Karpas-422 (cell line): ENCODE measurements around the gene RGS18. TPM values are rescaled to one million over a fixed set of nuclear protein-coding genes. Genes with fewer than 3 reads are reported as not detected.
"Not testable (repeated sequence)": the region's sequence is repeated elsewhere in the genome, so short reads cannot be mapped to it uniquely, and the experiment has no call there.

Source experiments
- DNase-seq: peaks from one replicate; pipeline ENCODE4 v3.0.0-alpha.2; 2015
- H2AFZ ChIP-seq: fragments of 200-600 bp; sonication (generic); 2 replicates; pipeline ENCODE4 v1.6.1; 2014; ENCODE audit warnings: antibody characterized with exemption, low read length, mixed read lengths
- H3K27ac ChIP-seq: fragments of 200-600 bp; sonication (generic); 2 replicates; pipeline ENCODE4 v1.5.1; 2014; ENCODE audit warnings: mild to moderate bottlenecking, low read length, moderate library complexity
- H3K27me3 ChIP-seq: fragments of 200-600 bp; sonication (generic); 2 replicates; pipeline ENCODE4 v1.6.1; 2014; ENCODE audit warnings: low read length, mixed read lengths
- H3K36me3 ChIP-seq: fragments of 200-600 bp; sonication (generic); 2 replicates; pipeline ENCODE4 v1.6.1; 2014; ENCODE audit warnings: low read length, mixed read lengths; ENCODE audit not compliant: insufficient read depth
- H3K4me1 ChIP-seq: fragments of 200-600 bp; sonication (generic); 2 replicates; pipeline ENCODE4 v1.6.1; 2014; ENCODE audit warnings: mild to moderate bottlenecking, low read length, mixed read lengths
- H3K4me2 ChIP-seq: fragments of 200-600 bp; sonication (generic); 2 replicates; pipeline ENCODE4 v1.6.1; 2014; ENCODE audit warnings: low read length, low read depth, mild to moderate bottlenecking; ENCODE audit not compliant: poor library complexity, severe bottlenecking
- H3K4me3 ChIP-seq: fragments of 200-600 bp; sonication (generic); 2 replicates; pipeline ENCODE4 v1.5.1; 2014; ENCODE audit warnings: mild to moderate bottlenecking, antibody characterized with exemption, low read length, mixed read lengths
- H3K79me2 ChIP-seq: fragments of 200-600 bp; sonication (generic); 2 replicates; pipeline ENCODE4 v1.6.1; 2014; ENCODE audit warnings: mild to moderate bottlenecking, low read length, mixed read lengths
- H3K9ac ChIP-seq: fragments of 200-600 bp; sonication (generic); 2 replicates; pipeline ENCODE4 v1.6.0; 2014; ENCODE audit warnings: low read length
- H3K9me2 ChIP-seq: fragments of 200-600 bp; sonication (generic), shearing (Covaris generic); replicated peaks from 2 replicates; pipeline ENCODE4 v1.6.0; 2014; ENCODE audit warnings: mild to moderate bottlenecking, low read length, moderate library complexity; ENCODE audit not compliant: insufficient read depth
- H3K9me3 ChIP-seq: fragments of 300-700, 200-600 bp; sonication (generic); 2 replicates; pipeline ENCODE4 v1.6.1; 2014; ENCODE audit warnings: low read length, mixed read lengths
- H4K20me1 ChIP-seq: fragments of 200-600 bp; sonication (generic); 2 replicates; pipeline ENCODE4 v1.6.1; 2014; ENCODE audit warnings: mild to moderate bottlenecking, antibody characterized with exemption, low read length, low read depth; ENCODE audit not compliant: insufficient read depth
- total RNA-seq: library from RNA; depleted of rRNA; stranded (reverse); fragments of >200 nt; shearing (Covaris generic); gene quantifications from 2 replicates; pipeline ENCODE4 v1.2.3, GENCODE V29; 2014; ENCODE audit warnings: low replicate concordance

Gene RGS18
- total RNA-seq, 1 experiment from 2014 or later = 47.3 TPM

DNA sequence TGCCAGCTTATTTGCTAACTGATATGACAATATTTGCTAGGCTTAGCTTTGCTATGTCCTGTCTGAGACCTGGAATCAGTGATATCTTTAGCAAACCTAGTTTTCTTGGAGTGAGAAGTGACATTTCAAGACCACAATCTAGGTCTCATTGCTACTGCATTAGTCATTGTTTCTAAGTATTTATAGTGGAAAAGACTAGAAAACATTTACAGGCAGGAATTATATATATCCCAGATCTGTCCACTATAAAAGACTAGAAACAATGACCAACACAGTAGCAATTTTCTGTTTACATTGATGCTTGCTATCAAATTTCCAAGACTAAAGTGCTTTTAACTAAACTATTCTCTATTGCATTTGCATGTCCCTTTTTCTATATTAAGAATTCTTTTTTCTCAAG lies 5.0 kb upstream of the RGS18 start:
- Histone ChIP-seq H3K4me3 (no peak overlapping the region), H4K20me1 (no peaks in the 10 kb centered on the region), H3K4me1 (peaks cover 57% of the 10 kb centered on the region), H3K27ac (peak overlapping the region; percentile 83), H3K9ac (no peak overlapping the region), H3K9me2 (no peaks in the 10 kb centered on the region), H3K36me3 (no peaks in the 10 kb centered on the region), H3K27me3 (no peaks in the 10 kb centered on the region), H2AFZ (peak overlapping the region; percentile 32; the same call in 1 of the 2 replicates), H3K79me2 (no peaks in the 10 kb centered on the region), H3K9me3 (no peaks in the 10 kb centered on the region), H3K4me2 (no peak overlapping the region)
- DNase-seq = peak; percentile 37

GRCh38 chr1:192157067-192157466 lies 1.2 kb upstream of the RGS18 start:
- Histone ChIP-seq H2AFZ (no peak overlapping the region), H3K79me2 (peaks cover 15% of the 10 kb centered on the region; the same call in 1 of the 2 replicates), H3K36me3 (no peaks in the 10 kb centered on the region), H3K4me2 (no peak overlapping the region), H3K27ac (peak overlapping the region; percentile 99), H3K9ac (no peak overlapping the region), H3K4me1 (peaks cover 88% of the 10 kb centered on the region), H3K9me2 (no peaks in the 10 kb centered on the region), H3K9me3 (no peaks in the 10 kb centered on the region), H4K20me1 (no peaks in the 10 kb centered on the region), H3K4me3 (no peak overlapping the region), H3K27me3 (no peaks in the 10 kb centered on the region)
- DNase-seq = no peak

- Histone ChIP-seq H3K4me2 (peak overlapping the region; percentile 85), H3K9me3 (no peaks in the 10 kb centered on the region), H3K4me1 (peaks cover 91% of the 10 kb centered on the region), H3K79me2 (peaks cover 21% of the 10 kb centered on the region; the same call in 1 of the 2 replicates), H3K36me3 (0 out of 2 replicates have a peak, but pooled peaks cover 2% of the 10 kb centered on the region), H3K9ac (peak overlapping the region; percentile 74), H2AFZ (no peak overlapping the region), H3K4me3 (peak overlapping the region; percentile 65), H3K9me2 (no peaks in the 10 kb centered on the region), H4K20me1 (no peaks in the 10 kb centered on the region), H3K27me3 (no peaks in the 10 kb centered on the region), H3K27ac (peak overlapping the region; percentile 99)
- DNase-seq = peak; percentile 88
Measured at GRCh38 chr1:192159014-192159413, 752 bp downstream of the RGS18 start.

- Histone ChIP-seq H2AFZ (no peak overlapping the region), H3K9ac (peak overlapping the region; percentile 74), H3K9me3 (no peaks in the 10 kb centered on the region), H3K9me2 (no peaks in the 10 kb centered on the region), H3K4me2 (peak overlapping the region; percentile 85), H3K27me3 (no peaks in the 10 kb centered on the region), H3K4me3 (peak overlapping the region; percentile 65), H4K20me1 (no peaks in the 10 kb centered on the region), H3K79me2 (peaks cover 21% of the 10 kb centered on the region; the same call in 1 of the 2 replicates), H3K36me3 (0 out of 2 replicates have a peak, but pooled peaks cover 3% of the 10 kb centered on the region), H3K27ac (peak overlapping the region; percentile 99), H3K4me1 (peaks cover 84% of the 10 kb centered on the region)
- DNase-seq = peak; percentile 77
Measured at GRCh38 chr1:192159781-192160180, 1.5 kb downstream of the RGS18 start.

DNA sequence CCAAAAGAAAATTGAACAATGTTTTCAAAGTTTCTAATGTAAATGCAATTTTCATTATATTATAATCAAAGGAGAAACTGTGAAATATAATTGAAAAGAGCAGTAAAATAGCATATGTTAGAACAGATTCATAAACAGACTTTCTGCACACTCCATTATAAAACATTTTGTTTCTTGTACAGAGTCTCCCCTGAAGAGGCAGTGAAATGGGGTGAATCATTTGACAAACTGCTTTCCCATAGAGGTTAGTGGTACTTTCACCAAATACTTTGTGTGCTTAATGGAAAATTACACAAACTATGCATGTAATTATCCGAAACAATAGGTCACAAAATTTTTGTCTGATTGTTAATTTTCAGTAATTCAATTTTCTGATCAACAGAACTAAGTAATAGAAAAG lies 1.9 kb downstream of the RGS18 start:
- H3K79me2 ChIP-seq = peaks cover 21% of the 10 kb centered on the region; the same call in 1 of the 2 replicates
- no peak overlapping the region for H2AFZ ChIP-seq
- no peaks in the 10 kb centered on the region for H3K27me3 ChIP-seq
- peak; percentile 67 for DNase-seq
- no peaks in the 10 kb centered on the region for H3K9me2 ChIP-seq
- H3K4me2 ChIP-seq = peak overlapping the region; percentile 85
- H3K36me3 ChIP-seq = 0 out of 2 replicates have a peak, but pooled peaks cover 3% of the 10 kb centered on the region
- peak overlapping the region; percentile 99 for H3K27ac ChIP-seq
- H3K4me3 ChIP-seq = peak overlapping the region; percentile 65
- no peaks in the 10 kb centered on the region for H3K9me3 ChIP-seq
- peaks cover 79% of the 10 kb centered on the region for H3K4me1 ChIP-seq
- H4K20me1 ChIP-seq = no peaks in the 10 kb centered on the region
- H3K9ac ChIP-seq = peak overlapping the region; percentile 74

DNA sequence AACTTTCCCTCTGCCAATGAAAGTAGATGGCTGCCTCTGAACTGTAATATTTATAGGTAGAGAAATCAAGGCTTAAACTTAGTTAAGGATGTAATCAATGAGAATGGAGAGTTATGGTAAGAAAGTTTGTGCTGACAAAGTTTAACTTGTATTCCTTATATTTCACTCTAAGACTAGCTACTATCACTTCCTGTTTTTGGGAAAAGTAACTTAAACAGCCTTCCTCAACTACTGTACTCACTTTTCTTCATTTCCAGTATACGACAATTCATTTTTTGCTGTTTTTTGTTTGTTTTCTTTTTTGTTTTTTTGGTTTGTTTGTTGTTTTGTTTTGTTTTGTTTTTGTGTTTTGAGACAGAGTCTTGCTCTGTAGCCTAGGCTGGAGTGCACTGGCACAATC lies 3.7 kb downstream of the RGS18 start:
- no peak overlapping the region; the same call in 1 of the 2 replicates for H3K9ac ChIP-seq
- peak overlapping the region; percentile 29; the same call in 1 of the 2 replicates for H3K4me3 ChIP-seq
- DNase-seq = peak; percentile 52

DNA sequence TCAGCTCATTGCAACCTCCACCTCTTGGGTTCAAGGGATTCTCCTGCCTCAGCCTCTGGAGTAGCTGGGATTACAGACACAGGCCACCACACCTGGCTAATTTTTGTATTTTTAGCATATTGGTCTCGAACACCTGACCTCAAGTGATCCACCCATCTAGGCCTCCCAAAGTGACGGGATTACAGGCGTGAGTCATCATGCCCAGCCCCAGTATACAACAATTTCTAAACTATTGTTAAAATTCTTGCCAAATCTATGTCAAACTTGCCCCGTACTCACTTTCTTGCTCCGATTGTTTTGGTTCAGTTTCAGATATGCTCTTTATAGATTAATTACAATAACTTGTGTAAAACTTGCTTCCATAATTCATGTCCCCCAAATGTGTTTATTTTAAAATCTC lies 4.1 kb downstream of the RGS18 start:
- Histone ChIP-seq H3K4me2 (peak overlapping the region; percentile 85), H3K9me2 (no peaks in the 10 kb centered on the region), H3K27ac (peak overlapping the region; percentile 99), H3K9ac (no peak overlapping the region), H2AFZ (no peak overlapping the region), H3K27me3 (no peaks in the 10 kb centered on the region), H3K9me3 (no peaks in the 10 kb centered on the region), H3K79me2 (peaks cover 21% of the 10 kb centered on the region; the same call in 1 of the 2 replicates), H3K4me1 (peaks cover 75% of the 10 kb centered on the region), H4K20me1 (no peaks in the 10 kb centered on the region), H3K4me3 (peak overlapping the region; percentile 29; the same call in 1 of the 2 replicates), H3K36me3 (0 out of 2 replicates have a peak, but pooled peaks cover 3% of the 10 kb centered on the region)
- DNase-seq = no peak

More for the DNA sequence above, 3.7 kb downstream of the RGS18 start:
- Histone ChIP-seq H3K36me3 (0 out of 2 replicates have a peak, but pooled peaks cover 3% of the 10 kb centered on the region), H3K4me1 (peaks cover 75% of the 10 kb centered on the region), H3K79me2 (peaks cover 21% of the 10 kb centered on the region; the same call in 1 of the 2 replicates), H3K9me3 (no peaks in the 10 kb centered on the region), H3K4me2 (peak overlapping the region; percentile 85), H2AFZ (no peak overlapping the region), H3K27me3 (no peaks in the 10 kb centered on the region), H3K9me2 (no peaks in the 10 kb centered on the region), H3K27ac (peak overlapping the region; percentile 99), H4K20me1 (no peaks in the 10 kb centered on the region)

DNA sequence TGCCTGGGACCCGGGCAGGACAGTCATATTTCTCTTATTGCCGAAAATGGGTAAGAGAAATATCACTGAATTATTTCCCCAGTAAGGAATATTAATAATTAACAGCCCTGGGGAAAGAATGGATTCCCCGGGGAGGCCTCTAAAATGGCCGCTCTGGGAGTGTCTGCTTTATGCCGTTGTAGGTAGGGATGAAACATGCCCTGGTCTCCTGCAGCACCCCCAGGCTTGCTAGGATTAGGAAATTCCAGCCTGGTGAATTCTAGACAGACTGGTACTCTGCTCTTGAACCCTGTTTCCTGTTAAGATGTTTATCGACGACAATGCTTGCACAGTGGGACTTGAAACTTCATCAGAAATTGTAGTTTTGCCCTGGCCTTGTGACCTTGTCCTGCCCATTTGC lies 6.7 kb downstream of the RGS18 start:
- not testable (repeated sequence) for H3K36me3 ChIP-seq, DNase-seq, H3K4me3 ChIP-seq, H3K27me3 ChIP-seq, H3K9ac ChIP-seq, H4K20me1 ChIP-seq, H3K9me2 ChIP-seq, H2AFZ ChIP-seq, H3K9me3 ChIP-seq, H3K27ac ChIP-seq, H3K4me2 ChIP-seq
- H3K79me2 ChIP-seq = peaks cover 21% of the 10 kb centered on the region; the same call in 1 of the 2 replicates
- H3K4me1 ChIP-seq = peaks cover 75% of the 10 kb centered on the region
